Measurements from ENCODE around the gene GLT6D1. TPM values are rescaled to one million over a fixed set of nuclear protein-coding genes. Genes with fewer than 3 reads are reported as not detected.

The GLT6D1 gene
- total RNA-seq, 1 donor from 2014 or later: not detected

DNA sequence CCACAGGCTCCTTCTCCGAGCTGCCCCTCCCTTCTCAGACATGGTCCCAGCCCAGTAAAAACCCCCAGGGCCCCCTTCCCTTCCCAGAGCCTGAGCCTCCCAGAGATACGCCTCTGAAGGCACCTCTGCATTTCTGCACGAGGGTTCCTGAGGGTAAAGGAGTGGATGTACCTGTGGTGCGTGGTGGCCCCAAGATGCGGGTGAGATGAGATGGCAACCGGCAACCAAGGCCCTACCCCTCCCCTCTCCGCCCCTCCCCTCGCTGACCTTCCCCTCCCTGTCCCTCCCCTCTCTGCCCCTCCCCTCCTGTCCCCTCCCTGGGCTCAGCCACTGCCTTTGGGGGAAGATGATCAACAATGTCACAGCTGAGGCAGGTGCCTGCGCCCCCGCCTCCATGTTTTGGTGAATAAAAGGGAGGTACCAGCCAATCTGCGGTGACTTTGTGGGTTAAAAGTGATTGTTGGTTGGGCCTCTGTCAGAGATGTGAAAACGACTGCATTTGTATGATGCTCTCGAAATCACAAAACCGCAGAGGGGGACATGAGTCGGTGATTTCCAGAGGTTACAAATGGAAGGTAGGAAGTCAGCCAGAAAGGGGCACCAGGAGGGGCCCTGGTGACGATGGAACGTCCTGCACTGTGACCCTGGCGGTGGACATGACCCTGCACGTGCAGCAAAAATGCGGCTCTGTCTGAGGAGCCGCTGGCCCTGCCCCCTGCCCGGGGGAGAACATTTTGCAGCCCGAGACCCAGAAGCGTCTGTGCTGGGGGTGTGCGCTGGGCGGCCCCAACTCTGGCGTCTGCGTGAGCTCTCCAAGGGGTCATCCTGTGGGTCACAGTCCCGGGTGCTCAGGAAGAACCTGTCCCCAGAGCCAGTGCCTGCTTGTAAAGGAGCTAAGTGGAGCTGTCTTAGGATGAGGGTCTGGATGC is 27.5 kb upstream of the GLT6D1 start:
- no peak for TF ChIP-seq EZH2 (IDR thresholded peaks at IDR 0.05; ENCODE audit: insufficient read depth, low read length)
- TF ChIP-seq, protein P1, sequence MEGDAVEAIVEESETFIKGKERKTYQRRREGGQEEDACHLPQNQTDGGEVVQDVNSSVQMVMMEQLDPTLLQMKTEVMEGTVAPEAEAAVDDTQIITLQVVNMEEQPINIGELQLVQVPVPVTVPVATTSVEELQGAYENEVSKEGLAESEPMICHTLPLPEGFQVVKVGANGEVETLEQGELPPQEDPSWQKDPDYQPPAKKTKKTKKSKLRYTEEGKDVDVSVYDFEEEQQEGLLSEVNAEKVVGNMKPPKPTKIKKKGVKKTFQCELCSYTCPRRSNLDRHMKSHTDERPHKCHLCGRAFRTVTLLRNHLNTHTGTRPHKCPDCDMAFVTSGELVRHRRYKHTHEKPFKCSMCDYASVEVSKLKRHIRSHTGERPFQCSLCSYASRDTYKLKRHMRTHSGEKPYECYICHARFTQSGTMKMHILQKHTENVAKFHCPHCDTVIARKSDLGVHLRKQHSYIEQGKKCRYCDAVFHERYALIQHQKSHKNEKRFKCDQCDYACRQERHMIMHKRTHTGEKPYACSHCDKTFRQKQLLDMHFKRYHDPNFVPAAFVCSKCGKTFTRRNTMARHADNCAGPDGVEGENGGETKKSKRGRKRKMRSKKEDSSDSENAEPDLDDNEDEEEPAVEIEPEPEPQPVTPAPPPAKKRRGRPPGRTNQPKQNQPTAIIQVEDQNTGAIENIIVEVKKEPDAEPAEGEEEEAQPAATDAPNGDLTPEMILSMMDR (IDR thresholded peaks at IDR 0.05; ENCODE audit: insufficient read depth, low read depth, low read length): no peak
- no peak overlapping the region for H3K27ac Mint-ChIP-seq (ENCODE audit: unreplicated experiment)

DNA sequence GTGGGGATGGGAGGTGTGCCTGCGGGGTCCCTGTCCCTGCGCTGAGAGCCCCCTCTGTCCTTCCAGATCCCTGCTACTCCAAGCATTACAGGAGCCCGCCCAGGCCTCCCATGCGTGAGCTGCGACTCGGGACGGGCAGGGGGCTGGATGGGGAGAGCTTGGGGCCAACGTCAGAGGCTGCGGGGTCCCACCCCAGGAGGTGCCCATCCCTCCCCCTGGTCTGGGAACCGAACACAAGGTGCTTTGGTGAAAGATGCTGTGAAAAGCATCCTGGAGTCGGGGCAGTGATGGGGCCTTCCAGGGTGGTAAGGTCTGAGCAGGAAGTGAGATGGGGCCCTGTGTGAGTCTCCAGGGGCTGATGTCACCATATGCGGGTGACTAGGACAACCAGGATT is 26.5 kb upstream of the GLT6D1 start:
- H4K20me1 ChIP-seq (ENCODE audit: insufficient read depth, low read length): no peaks in the 10 kb centered on the region
- Mint-ChIP-seq H3K4me3 (ENCODE audit: unreplicated experiment) (no peak overlapping the region), H3K27me3 (ENCODE audit: low read depth, unreplicated experiment) (peaks cover 14% of the 10 kb centered on the region), H3K36me3 (ENCODE audit: low read depth, unreplicated experiment) (peaks cover 7% of the 10 kb centered on the region), H3K4me1 (ENCODE audit: low read depth, unreplicated experiment) (peaks cover 7% of the 10 kb centered on the region), H3K27ac (ENCODE audit: unreplicated experiment) (no peak overlapping the region), H3K9me3 (ENCODE audit: unreplicated experiment) (peaks cover 11% of the 10 kb centered on the region)
- no peak for FAIRE-seq
- H3K9ac ChIP-seq (ENCODE audit: low read length): no peak overlapping the region
- no peak overlapping the region for H3K4me2 ChIP-seq (ENCODE audit: low read length)
- H3K79me2 ChIP-seq (ENCODE audit: insufficient read depth, low read length): no peaks in the 10 kb centered on the region
- H3K4me1 ChIP-seq (ENCODE audit: insufficient read depth, low read length): no peaks in the 10 kb centered on the region
- H3K9me3 ChIP-seq (ENCODE audit: insufficient read depth, low read depth, low read length): no peaks in the 10 kb centered on the region
- no peaks in the 10 kb centered on the region for H3K27me3 ChIP-seq (ENCODE audit: insufficient read depth, low read length)
- H3K27ac ChIP-seq (ENCODE audit: low read depth, low read length): no peak overlapping the region
- no peak overlapping the region for H2AFZ ChIP-seq (ENCODE audit: low read depth, low read length)
- no peaks in the 10 kb centered on the region for H3K36me3 ChIP-seq (ENCODE audit: insufficient read depth, low read length)
- no peak overlapping the region for H3K4me3 ChIP-seq (ENCODE audit: insufficient read depth, low read depth, low read length)
- DNase-seq (ENCODE audit: low read depth): no peak
- TF ChIP-seq, protein P1 (IDR thresholded peaks at IDR 0.05; ENCODE audit: insufficient read depth, low read depth, low read length): no peak
- no peak for TF ChIP-seq EZH2 (IDR thresholded peaks at IDR 0.05; ENCODE audit: insufficient read depth, low read length)

More for the DNA sequence above, 27.5 kb upstream of the GLT6D1 start:
- H3K36me3 ChIP-seq (ENCODE audit: insufficient read depth, low read length): no peaks in the 10 kb centered on the region
- no peak overlapping the region for H2AFZ ChIP-seq (ENCODE audit: low read depth, low read length)
- H3K4me2 ChIP-seq (ENCODE audit: low read length): no peak overlapping the region
- H4K20me1 ChIP-seq (ENCODE audit: insufficient read depth, low read length): no peaks in the 10 kb centered on the region
- H3K27ac ChIP-seq (ENCODE audit: low read depth, low read length): no peak overlapping the region
- DNase-seq (ENCODE audit: low read depth): no peak
- H3K4me1 Mint-ChIP-seq (ENCODE audit: low read depth, unreplicated experiment): peaks cover 7% of the 10 kb centered on the region
- no peak overlapping the region for H3K9ac ChIP-seq (ENCODE audit: low read length)
- H3K9me3 Mint-ChIP-seq (ENCODE audit: unreplicated experiment): peaks cover 11% of the 10 kb centered on the region
- H3K4me1 ChIP-seq (ENCODE audit: insufficient read depth, low read length): no peaks in the 10 kb centered on the region
- H3K27me3 ChIP-seq (ENCODE audit: insufficient read depth, low read length): no peaks in the 10 kb centered on the region
- H3K27me3 Mint-ChIP-seq (ENCODE audit: low read depth, unreplicated experiment): peaks cover 14% of the 10 kb centered on the region
- H3K4me3 Mint-ChIP-seq (ENCODE audit: unreplicated experiment): no peak overlapping the region
- no peak overlapping the region for H3K4me3 ChIP-seq (ENCODE audit: insufficient read depth, low read depth, low read length)
- no peaks in the 10 kb centered on the region for H3K79me2 ChIP-seq (ENCODE audit: insufficient read depth, low read length)
- no peak for FAIRE-seq
- peaks cover 7% of the 10 kb centered on the region for H3K36me3 Mint-ChIP-seq (ENCODE audit: low read depth, unreplicated experiment)
- H3K9me3 ChIP-seq (ENCODE audit: insufficient read depth, low read depth, low read length): no peaks in the 10 kb centered on the region

Data from astrocyte (in vitro differentiated cells and primary cell).